ENCODE measurements around the gene MRPL37. TPM values are rescaled to one million over a fixed set of nuclear protein-coding genes. Genes with fewer than 3 reads are reported as not detected.

MRPL37 gene
- total and polyA plus RNA-seq, 2 donors (not counting 1 experiment from before 2014, with no cell fraction given) = 9.6 to 37.0 TPM

DNA sequence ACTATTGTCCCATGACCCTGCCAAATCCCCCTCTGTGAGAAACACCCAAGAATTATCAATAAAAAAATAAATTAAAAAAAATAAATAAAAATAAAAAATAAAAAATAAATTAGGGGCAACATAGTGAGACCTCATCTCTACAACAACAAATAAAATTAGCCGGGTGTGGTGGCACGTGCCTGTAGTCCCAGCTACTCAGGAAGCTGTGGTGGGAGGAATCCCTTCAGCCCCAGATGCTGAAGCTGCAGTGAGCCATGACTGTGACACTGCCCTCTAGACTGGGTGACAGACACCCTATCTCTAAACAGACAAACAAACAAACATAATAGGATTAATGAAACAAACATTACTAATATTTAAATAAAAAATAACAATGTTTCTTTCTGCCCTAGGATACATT lies 34.3 kb downstream of the MRPL37 start:
- no peak overlapping the region for H3K4me2 ChIP-seq (replicated peaks; ENCODE audit: low read depth, low read length, poor library complexity, severe bottlenecking)
- CTCF ChIA-PET = no interaction called here
- no peaks in the 10 kb centered on the region for H4K20me1 ChIP-seq (ENCODE audit: control insufficient read depth, insufficient read depth, low read length, poor library complexity, severe bottlenecking)
- H3K4me3 Mint-ChIP-seq = no peak overlapping the region
- intact Hi-C loops (cut with micrococcal nuclease) = no loop called here
- H2AFZ ChIP-seq (ENCODE audit: insufficient read depth, low read depth, low read length, poor library complexity, severe bottlenecking) = no peak overlapping the region
- no peak for TF ChIP-seq EZH2 (IDR thresholded peaks at IDR 0.05; ENCODE audit: borderline replicate concordance, insufficient read depth, low read depth, low read length, poor library complexity, severe bottlenecking)
- TF ChIP-seq, protein P1, sequence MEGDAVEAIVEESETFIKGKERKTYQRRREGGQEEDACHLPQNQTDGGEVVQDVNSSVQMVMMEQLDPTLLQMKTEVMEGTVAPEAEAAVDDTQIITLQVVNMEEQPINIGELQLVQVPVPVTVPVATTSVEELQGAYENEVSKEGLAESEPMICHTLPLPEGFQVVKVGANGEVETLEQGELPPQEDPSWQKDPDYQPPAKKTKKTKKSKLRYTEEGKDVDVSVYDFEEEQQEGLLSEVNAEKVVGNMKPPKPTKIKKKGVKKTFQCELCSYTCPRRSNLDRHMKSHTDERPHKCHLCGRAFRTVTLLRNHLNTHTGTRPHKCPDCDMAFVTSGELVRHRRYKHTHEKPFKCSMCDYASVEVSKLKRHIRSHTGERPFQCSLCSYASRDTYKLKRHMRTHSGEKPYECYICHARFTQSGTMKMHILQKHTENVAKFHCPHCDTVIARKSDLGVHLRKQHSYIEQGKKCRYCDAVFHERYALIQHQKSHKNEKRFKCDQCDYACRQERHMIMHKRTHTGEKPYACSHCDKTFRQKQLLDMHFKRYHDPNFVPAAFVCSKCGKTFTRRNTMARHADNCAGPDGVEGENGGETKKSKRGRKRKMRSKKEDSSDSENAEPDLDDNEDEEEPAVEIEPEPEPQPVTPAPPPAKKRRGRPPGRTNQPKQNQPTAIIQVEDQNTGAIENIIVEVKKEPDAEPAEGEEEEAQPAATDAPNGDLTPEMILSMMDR (IDR thresholded peaks at IDR 0.05) = no peak
- no peaks in the 10 kb centered on the region for H3K79me2 ChIP-seq (ENCODE audit: control insufficient read depth, insufficient read depth, low read length)
- no peak overlapping the region for H3K27ac ChIP-seq (ENCODE audit: low read length in 2 of 2)
- peaks cover 0 to 4% of the 10 kb centered on the region in 2 experiments for H3K36me3 ChIP-seq (replicated peaks in 1 of 2; ENCODE audit: control extremely low read depth in 1 of 2, control insufficient read depth in 1 of 2, extremely low read depth in 1 of 2, insufficient read depth in 2 of 2, low read length in 1 of 2)
- no peaks in the 10 kb centered on the region for H3K4me1 ChIP-seq (ENCODE audit: control insufficient read depth in 2 of 2, insufficient read depth in 2 of 2, low read length in 2 of 2)
- H3K27me3 Mint-ChIP-seq = no peaks in the 10 kb centered on the region
- WGBS (ENCODE audit: insufficient coverage) = no CpG with 5 or more reads among the region's 2 CpGs
- no peaks in the 10 kb centered on the region for H3K9me3 ChIP-seq (ENCODE audit: control extremely low read depth in 1 of 3, control insufficient read depth in 2 of 3, insufficient read depth in 1 of 3, low read length in 2 of 3)
- peaks cover 2% of the 10 kb centered on the region for H3K4me1 Mint-ChIP-seq
- DNase-seq (no peak), ATAC-seq (ENCODE audit: low read depth) (no peak)
- H3K9me3 Mint-ChIP-seq (ENCODE audit: insufficient read depth) = no peaks in the 10 kb centered on the region
- no peak overlapping the region for H3K4me3 ChIP-seq (ENCODE audit: control extremely low read depth in 1 of 5, extremely low read depth in 1 of 5, insufficient read depth in 1 of 5, low read depth in 2 of 5, low read length in 4 of 5)
- H3K27ac Mint-ChIP-seq = no peak overlapping the region
- no peak overlapping the region for H3K9ac ChIP-seq (ENCODE audit: low read length)
- POLR2A ChIA-PET = interaction anchor here (0.7 kb wide), 1 partner anchor 173 kb away, joined by 4 read pairs; no protein-coding TSS in a partner anchor
- H3K27me3 ChIP-seq (replicated peaks in 1 of 4; ENCODE audit: control extremely low read depth in 1 of 4, control insufficient read depth in 3 of 4, insufficient read depth in 4 of 4, low read length in 3 of 4) = no peaks in the 10 kb centered on the region

- Histone ChIP-seq H3K9me3 (ENCODE audit: control extremely low read depth in 1 of 3, control insufficient read depth in 2 of 3, insufficient read depth in 1 of 3, low read length in 2 of 3) (no peaks in the 10 kb centered on the region), H3K4me2 (replicated peaks; ENCODE audit: low read depth, low read length, poor library complexity, severe bottlenecking) (no peak overlapping the region), H3K27me3 (replicated peaks in 1 of 4; ENCODE audit: control extremely low read depth in 1 of 4, control insufficient read depth in 3 of 4, insufficient read depth in 4 of 4, low read length in 3 of 4) (no peaks in the 10 kb centered on the region), H4K20me1 (ENCODE audit: control insufficient read depth, insufficient read depth, low read length, poor library complexity, severe bottlenecking) (no peaks in the 10 kb centered on the region), H3K27ac (ENCODE audit: low read length in 2 of 2) (no peak overlapping the region), H2AFZ (ENCODE audit: insufficient read depth, low read depth, low read length, poor library complexity, severe bottlenecking) (no peak overlapping the region), H3K4me1 (ENCODE audit: control insufficient read depth in 2 of 2, insufficient read depth in 2 of 2, low read length in 2 of 2) (no peaks in the 10 kb centered on the region), H3K79me2 (ENCODE audit: control insufficient read depth, insufficient read depth, low read length) (no peaks in the 10 kb centered on the region), H3K36me3 (replicated peaks in 1 of 2; ENCODE audit: control extremely low read depth in 1 of 2, control insufficient read depth in 1 of 2, extremely low read depth in 1 of 2, insufficient read depth in 2 of 2, low read length in 1 of 2) (peaks cover 0 to 9% of the 10 kb centered on the region in 2 experiments), H3K4me3 (ENCODE audit: control extremely low read depth in 1 of 5, extremely low read depth in 1 of 5, insufficient read depth in 1 of 5, low read depth in 2 of 5, low read length in 4 of 5) (no peak overlapping the region), H3K9ac (ENCODE audit: low read length) (no peak overlapping the region)
- intact Hi-C loops (cut with micrococcal nuclease) = no loop called here
- ATAC-seq (ENCODE audit: low read depth) (no peak), DNase-seq (no peak)
- H3K4me3 Mint-ChIP-seq = no peak overlapping the region
- no peaks in the 10 kb centered on the region for H3K4me1 Mint-ChIP-seq
- H3K27ac Mint-ChIP-seq = no peak overlapping the region
- no peaks in the 10 kb centered on the region for H3K27me3 Mint-ChIP-seq
- CTCF ChIA-PET = no interaction called here
- TF ChIP-seq EZH2 (IDR thresholded peaks at IDR 0.05; ENCODE audit: borderline replicate concordance, insufficient read depth, low read depth, low read length, poor library complexity, severe bottlenecking) = no peak
- TF ChIP-seq, protein P1 (IDR thresholded peaks at IDR 0.05) = no peak
- POLR2A ChIA-PET = no interaction called here
- H3K9me3 Mint-ChIP-seq (ENCODE audit: insufficient read depth) = no peaks in the 10 kb centered on the region
- 98% methylated on average over 8 of the region's 10 CpGs for WGBS (ENCODE audit: insufficient coverage)
Observed at GRCh38 chr1:54237586-54237985, 37.6 kb downstream of the MRPL37 start.
